BE2C (cell line): ENCODE measurements around the gene SRSF5.
"Not testable (repeated sequence)": the region's sequence is repeated elsewhere in the genome, so short reads cannot be mapped to it uniquely, and the experiment has no call there.

Experiments used
- DNase-seq: peaks from one replicate; pipeline ENCODE4 v3.0.0-alpha.2; 2020
- H3K27me3 ChIP-seq: fragments of 250-450 bp; sonication (Bioruptor Pico); 2 replicates; pipeline ENCODE4 v1.5.1; 2020; ENCODE audit warnings: mild to moderate bottlenecking
- H3K36me3 ChIP-seq: fragments of 250-450 bp; sonication (Bioruptor Pico); 2 replicates; pipeline ENCODE4 v1.5.1; 2020; ENCODE audit warnings: mild to moderate bottlenecking
- H3K4me1 ChIP-seq: fragments of 250-450 bp; sonication (Bioruptor Pico); 2 replicates; pipeline ENCODE4 v1.5.1; 2020
- H3K4me3 ChIP-seq: 2 replicates; pipeline ENCODE4 v1.5.1; 2011; ENCODE audit warnings: low read depth, low read length
- H3K9me3 ChIP-seq: fragments of 250-450 bp; sonication (Bioruptor Pico); 2 replicates; pipeline ENCODE4 v1.5.1; 2020
- CTCF ChIP-seq: IDR thresholded peaks from 2 replicates; pipeline ENCODE4 v1.5.1; 2012; ENCODE audit warnings: mild to moderate bottlenecking, low read depth, low read length

Gene SRSF5

GRCh38 chr14:69808919-69809808 is 42.2 kb downstream of the SRSF5 start:
- no peaks in the 10 kb centered on the region for H3K4me1 ChIP-seq
- H3K9me3 ChIP-seq = no peaks in the 10 kb centered on the region
- DNase-seq = no peak
- H3K4me3 ChIP-seq = no peak overlapping the region
- TF ChIP-seq CTCF = no peak
- peaks cover 12% of the 10 kb centered on the region for H3K27me3 ChIP-seq
- H3K36me3 ChIP-seq = no peaks in the 10 kb centered on the region

DNA sequence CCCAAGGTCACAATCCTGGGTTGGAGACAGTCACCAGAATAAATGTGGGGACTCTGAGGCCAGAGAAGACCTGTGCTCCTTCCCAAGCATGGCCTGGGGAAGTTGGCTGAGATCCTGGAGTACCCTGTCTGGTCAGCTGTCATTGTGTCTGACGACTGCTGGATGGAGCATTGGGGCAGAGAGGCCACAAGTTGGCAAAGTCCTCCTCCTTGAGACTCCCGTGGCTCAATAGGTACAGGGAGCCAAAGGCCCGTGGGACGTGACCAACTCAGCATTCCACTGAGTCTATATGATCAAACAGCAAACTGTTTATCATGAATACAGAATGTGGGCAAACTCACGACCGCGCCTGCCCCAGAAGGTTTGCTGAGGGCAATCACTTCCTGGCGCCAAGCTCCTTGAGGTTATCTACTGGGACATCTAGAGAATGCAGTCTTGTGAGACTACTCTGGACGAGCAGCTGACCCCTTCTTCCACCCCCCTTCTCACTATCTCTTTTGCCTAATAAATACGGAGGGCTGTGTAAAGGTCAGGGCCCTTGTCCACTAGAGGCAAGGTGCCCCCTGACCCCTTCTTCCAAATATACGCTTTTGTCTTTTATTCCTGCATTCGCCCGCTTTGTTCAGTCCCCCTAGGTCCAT is 44.4 kb downstream of the SRSF5 start:
- H3K9me3 ChIP-seq = no peaks in the 10 kb centered on the region
- TF ChIP-seq CTCF = no peak
- no peak overlapping the region for H3K4me3 ChIP-seq
- no peak for DNase-seq
- H3K36me3 ChIP-seq = no peaks in the 10 kb centered on the region
- H3K4me1 ChIP-seq = no peaks in the 10 kb centered on the region
- H3K27me3 ChIP-seq = peaks cover 28% of the 10 kb centered on the region

GRCh38 chr14:69811868-69812252 is 44.9 kb downstream of the SRSF5 start:
- peaks cover 30% of the 10 kb centered on the region for H3K27me3 ChIP-seq
- H3K4me1 ChIP-seq = no peaks in the 10 kb centered on the region
- DNase-seq = no peak
- no peak overlapping the region for H3K4me3 ChIP-seq
- no peaks in the 10 kb centered on the region for H3K9me3 ChIP-seq
- no peak for TF ChIP-seq CTCF
- H3K36me3 ChIP-seq = no peaks in the 10 kb centered on the region

- H3K27me3 ChIP-seq = peaks cover 39% of the 10 kb centered on the region
- H3K4me3 ChIP-seq = no peak overlapping the region
- TF ChIP-seq CTCF = no peak; the same call in 1 of the 2 replicates
- no peaks in the 10 kb centered on the region for H3K9me3 ChIP-seq
- no peaks in the 10 kb centered on the region for H3K4me1 ChIP-seq
- H3K36me3 ChIP-seq = no peaks in the 10 kb centered on the region
- no peak for DNase-seq
Observed at GRCh38 chr14:69812711-69813110, 45.8 kb downstream of the SRSF5 start.

GRCh38 chr14:69813346-69813745 is 46.4 kb downstream of the SRSF5 start:
- peaks cover 45% of the 10 kb centered on the region for H3K27me3 ChIP-seq
- not testable (repeated sequence) for H3K4me3 ChIP-seq, H3K9me3 ChIP-seq, DNase-seq, H3K36me3 ChIP-seq, H3K4me1 ChIP-seq

DNA sequence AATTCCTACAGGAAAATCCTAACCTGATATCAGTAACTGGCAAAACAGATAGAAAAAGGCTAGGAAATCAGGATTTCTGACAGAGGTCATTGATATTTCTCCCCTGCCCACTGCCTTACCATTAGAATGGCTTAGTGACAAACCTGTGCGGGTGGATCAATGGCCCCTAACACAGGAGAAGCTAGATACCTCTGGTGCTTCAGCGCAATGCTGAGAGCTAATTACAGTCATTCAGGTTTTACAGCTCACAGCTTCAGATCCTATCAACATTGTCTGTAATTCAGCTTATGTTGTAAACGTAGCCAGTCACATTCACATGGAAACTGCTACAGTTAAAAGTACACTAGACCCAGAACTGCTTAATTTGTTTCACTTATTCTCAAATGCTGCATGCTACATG is 47.5 kb downstream of the SRSF5 start:
- TF ChIP-seq CTCF = no peak

More for the DNA sequence above, 47.5 kb downstream of the SRSF5 start:
- DNase-seq = no peak
- H3K4me1 ChIP-seq = no peaks in the 10 kb centered on the region
- no peaks in the 10 kb centered on the region for H3K9me3 ChIP-seq
- no peak overlapping the region for H3K4me3 ChIP-seq
- H3K36me3 ChIP-seq = no peaks in the 10 kb centered on the region
- peaks cover 47% of the 10 kb centered on the region for H3K27me3 ChIP-seq
